HepG2 (cell line): ENCODE data around the gene NRBF2. TPM values are rescaled to one million over a fixed set of nuclear protein-coding genes. Genes with fewer than 3 reads are reported as not detected.

Experiments
- ATAC-seq: fragments of 200-7000 bp; cut with Tn5 transposase; 3 replicates; pipeline ENCODE4 v1.9.1; 2020; ENCODE audit warnings: mild to moderate bottlenecking, moderate library complexity
- BruUV-seq: library from RNA; stranded (reverse); fragments of 400-500 nt; replicated peaks from 2 replicates; lab custom pipeline; 2021; lab: Mats Ljungman, UMichigan
- CTCF ChIA-PET: fragments of 300-600 bp; formaldehyde crosslinking; extraction: SDS; loops from one replicate; lab custom pipeline; 2021; ENCODE audit warnings: low total read pairs, inconsistent platforms, low intra/inter-chr PET ratio; lab: Yijun Ruan, JAX
- POLR2A ChIA-PET: fragments of 350-600 bp; sonication (Branson Sonifier 250); formaldehyde crosslinking; loops from one replicate; lab custom pipeline; 2020; ENCODE audit warnings: antibody characterized with exemption, inconsistent platforms; lab: Yijun Ruan, JAX
- DNase-seq: peaks from one replicate; pipeline ENCODE4 v3.0.0-alpha.2; 2015; ENCODE audit warnings: low spot score
- FAIRE-seq: peaks from 3 replicates; lab custom pipeline; 2011; peaks lifted over from hg19 to GRCh38; lab: Jason Lieb, UNC
- H2AFZ ChIP-seq: one replicate; pipeline ENCODE4 v1.6.1; 2011; ENCODE audit warnings: low read length, inconsistent platforms
- H3K27ac ChIP-seq: fragments of 300-600 bp; 3 replicates; pipeline ENCODE4 v1.8.0; 2011; ENCODE audit warnings: mixed run types, mild to moderate bottlenecking, mixed read lengths, low read length, inconsistent platforms; ENCODE audit not compliant: insufficient read depth; ENCODE audit errors: extremely low read length
- H3K27me3 ChIP-seq, 2 experiments: fragments of 200-600 bp in 1 of 2; 2 replicates in 1 of 2; 3 replicates in 1 of 2; pipeline versions ENCODE4 v1.6.0 to v1.8.0; 2011; ENCODE audit warnings: low read length in 2 of 2, mild to moderate bottlenecking in 2 of 2, moderate library complexity in 2 of 2, inconsistent platforms in 1 of 2; ENCODE audit not compliant: insufficient read depth in 2 of 2, control insufficient read depth in 1 of 2
- H3K36me3 ChIP-seq, 2 experiments: fragments of 200-600 bp in 1 of 2; replicated peaks in 1 of 2; 2 replicates in 1 of 2; 3 replicates in 1 of 2; pipeline versions ENCODE4 v1.5.1 to v1.8.0; 2011; ENCODE audit warnings: low read length in 2 of 2, inconsistent platforms in 1 of 2; ENCODE audit not compliant: insufficient read depth in 2 of 2, control insufficient read depth in 1 of 2
- H3K4me1 ChIP-seq: 2 replicates; pipeline ENCODE4 v1.5.1; 2012; ENCODE audit warnings: low read length, inconsistent platforms; ENCODE audit not compliant: insufficient read depth
- H3K4me2 ChIP-seq: 2 replicates; pipeline ENCODE4 v1.6.0; 2011; ENCODE audit warnings: low read depth, low read length, inconsistent platforms
- H3K4me3 ChIP-seq, 3 experiments: fragments of 200-600 bp in 1 of 3; sonication (generic), shearing (Covaris generic) in 1 of 3; replicated peaks in 1 of 3; 2 replicates each; pipeline ENCODE4 v1.5.1; 2011 to 2016; ENCODE audit warnings: low read length in 3 of 3, inconsistent platforms in 2 of 3, low read depth in 2 of 3, mild to moderate bottlenecking in 2 of 3, control low read depth in 1 of 3, mixed read lengths in 1 of 3; ENCODE audit not compliant: insufficient read depth in 1 of 3
- H3K79me2 ChIP-seq: one replicate; pipeline ENCODE4 v1.6.1; 2011; ENCODE audit warnings: low read length, inconsistent platforms; ENCODE audit not compliant: insufficient read depth
- H3K9ac ChIP-seq: 2 replicates; pipeline ENCODE4 v1.6.0; 2011; ENCODE audit warnings: mild to moderate bottlenecking, low read depth, low read length, inconsistent platforms; ENCODE audit not compliant: insufficient read depth
- H3K9me3 ChIP-seq: 2 replicates; pipeline ENCODE4 v1.5.1; 2012; ENCODE audit warnings: mild to moderate bottlenecking, low read length
- H4K20me1 ChIP-seq: 2 replicates; pipeline ENCODE4 v1.6.0; 2011; ENCODE audit warnings: inconsistent platforms, mild to moderate bottlenecking, low read length, moderate library complexity; ENCODE audit not compliant: insufficient read depth
- ARID2 ChIP-seq: sonication (generic); formaldehyde crosslinking; IDR thresholded peaks from 2 replicates; pipeline ENCODE4 v1.8.1; 2022; ENCODE audit warnings: mild to moderate bottlenecking, missing genetic modification reagents, borderline replicate concordance
- CBX1 ChIP-seq: IDR thresholded peaks from one replicate; pipeline ENCODE4 v1.6.1; 2016; ENCODE audit warnings: antibody characterized with exemption, low read depth
- DNMT3B ChIP-seq: conservative IDR thresholded peaks from 2 replicates; pipeline ENCODE4 v1.6.1; 2016; ENCODE audit warnings: missing biosample characterization, control low read depth
- KMT2A ChIP-seq: sonication (generic); formaldehyde crosslinking; IDR thresholded peaks from 2 replicates; pipeline ENCODE4 v1.4.0; 2020; ENCODE audit warnings: missing genetic modification reagents
- MAFK ChIP-seq, 2 experiments: IDR thresholded peaks in 1 of 2; conservative IDR thresholded peaks in 1 of 2; 2 replicates each; pipeline ENCODE4 v1.6.1; 2011; ENCODE audit warnings: improper control_type of control experiment in 2 of 2, low read length in 2 of 2
- NFE2 ChIP-seq: sonication (generic); formaldehyde crosslinking; IDR thresholded peaks from 2 replicates; pipeline ENCODE4 v1.4.0; 2020; ENCODE audit warnings: missing genetic modification reagents
- SOX6 ChIP-seq, 2 experiments: fragments of 450-650 bp in 1 of 2; sonication (generic) in 1 of 2; formaldehyde crosslinking in 1 of 2; IDR thresholded peaks; 2 replicates each; pipeline versions ENCODE4 v1.4.0 to v1.6.1; 2017 to 2020; ENCODE audit warnings: antibody characterized with exemption in 1 of 2, mild to moderate bottlenecking in 1 of 2, missing genetic modification reagents in 1 of 2
- STAG1 ChIP-seq: sonication (generic); formaldehyde crosslinking; IDR thresholded peaks from 2 replicates; pipeline ENCODE4 v1.4.0; 2020; ENCODE audit warnings: missing genetic modification reagents
- U2AF2 ChIP-seq: fragments of 200-400 bp; formaldehyde crosslinking; IDR thresholded peaks from 2 replicates; pipeline ENCODE4 v1.6.1; 2017; ENCODE audit warnings: low read depth, mild to moderate bottlenecking, low read length
- ZBTB21 ChIP-seq: sonication (generic); formaldehyde crosslinking; IDR thresholded peaks from 2 replicates; pipeline ENCODE4 v1.4.0; 2020; ENCODE audit warnings: missing genetic modification reagents
- ZNF274 ChIP-seq: sonication (generic); formaldehyde crosslinking; IDR thresholded peaks from 2 replicates; pipeline ENCODE4 v1.5.1; 2020; ENCODE audit warnings: mild to moderate bottlenecking, missing genetic modification reagents
- in situ Hi-C: cut with HindIII; loops from 2 replicates; pipeline ENCODE4 v1.10.0; 2017; ENCODE audit warnings: low pct_unique_long_range_greater_than_20kb; ENCODE audit not compliant: extremely low pct_ligation_motif_present
- intact Hi-C: fragments of 100-400 bp; cut with micrococcal nuclease; formaldehyde crosslinking; loops from one replicate; pipeline ENCODE4 v1.10.0; 2022; ENCODE audit not compliant: unreplicated experiment
- polyA plus RNA-seq, 8 experiments: library from polyadenylated mRNA; depleted of rRNA in 3 of 8; stranded (reverse) in 7 of 8; unstranded in 1 of 8; fragments of >200 nt; fragmentation: Illumina TruSeq in 4 of 8; extraction: Trizol in 4 of 8; gene quantifications; 2 replicates each; pipeline versions ENCODE4 v1.2.1 to v1.2.3, GENCODE V29; 2011 to 2016; ENCODE audit warnings: low read depth in 4 of 8, missing spikeins in 1 of 8, mixed read lengths in 1 of 8; ENCODE audit not compliant: insufficient read depth in 1 of 8
- total RNA-seq, 5 experiments: library from RNA; depleted of rRNA; stranded (reverse); fragments of >200 nt; fragmentation: Illumina TruSeq; extraction: Trizol; gene quantifications; 2 replicates each; pipeline ENCODE4 v1.2.3, GENCODE V29; 2016; ENCODE audit warnings: low read depth in 1 of 5

The NRBF2 gene
- total and polyA plus RNA-seq, 2 of the 13 experiments (the other 11 are each of a cell fraction or from before 2014, with no cell fraction given): 20.0 to 28.4 TPM

GRCh38 chr10:63119041-63119440, 14.1 kb upstream of the NRBF2 start (continued):
- TF ChIP-seq U2AF2 (no peak), SOX6 (IDR thresholded peaks at IDR 0.05) (no peak), SOX6 (CRISPR knock-in tag; IDR thresholded peaks at IDR 0.05) (no peak), ZBTB21 (CRISPR knock-in tag) (no peak), NFE2 (CRISPR knock-in tag) (no peak), DNMT3B (CRISPR knock-in tag) (no peak), CBX1 (no peak), ZNF274 (CRISPR knock-in tag) (no peak)

- Histone ChIP-seq H3K4me1 (peaks cover 9% of the 10 kb centered on the region), H3K4me3 (no peak overlapping the region), H3K79me2 (no peaks in the 10 kb centered on the region), H3K9ac (no peak overlapping the region), H2AFZ (no peak overlapping the region), H4K20me1 (no peaks in the 10 kb centered on the region), H3K4me2 (no peak overlapping the region), H3K27me3 (no peaks in the 10 kb centered on the region), H3K27ac (no peak overlapping the region), H3K36me3 (no peaks in the 10 kb centered on the region), H3K9me3 (no peaks in the 10 kb centered on the region)
- CTCF ChIA-PET: no interaction called here
- POLR2A ChIA-PET: no interaction called here
- no TSS peak for BruUV-seq
- intact Hi-C loops (no loop called here), in situ Hi-C loops (no loop called here)
- no peak for ATAC-seq
- FAIRE-seq: no peak
- TF ChIP-seq MAFK (conservative IDR thresholded peaks at IDR 0.05 in 1 of 2, IDR thresholded peaks at IDR 0.05 in 1 of 2; ENCODE audit: low read length in 2 of 2) (0 out of 4 replicates have a peak, but pooled peaks of 1 of the 2 experiments have one; percentile 27), ARID2 (no peak), STAG1 (no peak), KMT2A (no peak)
- DNase-seq: no peak
Measured at GRCh38 chr10:63120554-63120953, 12.6 kb upstream of the NRBF2 start.
